ENCODE results near the gene SH3PXD2A.

Gene SH3PXD2A

DNA sequence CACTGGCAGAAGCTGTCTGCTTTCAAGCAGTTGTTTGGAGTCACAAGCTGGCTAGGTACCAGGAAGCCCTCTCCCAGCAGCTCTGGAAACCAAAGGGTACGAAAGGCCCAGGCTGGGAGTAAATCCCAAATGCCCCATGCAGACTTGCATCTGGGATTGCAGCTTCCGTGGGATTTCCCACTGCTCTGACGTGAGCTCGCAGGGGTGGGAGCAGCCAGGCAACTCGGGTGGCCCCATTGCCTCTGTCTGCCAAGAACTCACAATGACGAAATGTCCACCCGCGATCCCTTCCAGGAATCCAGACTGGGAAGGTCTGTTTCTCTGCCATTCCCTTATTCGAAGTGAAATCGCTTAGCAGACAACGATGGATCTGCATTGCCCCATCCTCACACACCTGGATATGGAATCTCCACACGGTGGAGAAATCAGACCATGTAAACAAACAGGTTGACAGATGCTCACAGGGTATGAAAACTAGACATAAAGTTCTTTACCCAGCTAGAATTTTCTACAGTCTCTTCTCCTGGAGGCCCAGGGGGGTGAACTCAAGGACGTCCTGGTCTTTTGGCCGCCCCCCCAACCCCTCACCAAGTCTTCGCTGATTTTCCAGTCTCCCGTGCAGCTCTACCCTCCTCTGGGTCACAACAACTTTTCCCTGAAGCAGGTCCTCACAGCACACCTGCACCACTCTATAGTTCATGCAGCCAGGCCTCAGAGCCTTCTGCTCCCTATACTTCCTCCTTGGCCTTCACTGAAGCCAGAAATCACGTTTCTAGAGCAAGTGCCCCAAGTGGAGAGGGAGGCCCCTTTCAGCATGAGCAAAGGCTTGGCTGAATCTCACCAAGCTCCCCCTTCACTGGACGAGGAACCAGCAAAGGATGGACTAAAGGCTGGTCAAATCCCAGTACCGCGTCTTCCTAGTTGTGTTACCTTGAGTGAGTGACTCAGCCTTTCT is 20.0 kb downstream of the SH3PXD2A start:
- in situ Hi-C loops (cut with MboI; ENCODE audit: low sequenced_read_pairs), result no loop called here

DNA sequence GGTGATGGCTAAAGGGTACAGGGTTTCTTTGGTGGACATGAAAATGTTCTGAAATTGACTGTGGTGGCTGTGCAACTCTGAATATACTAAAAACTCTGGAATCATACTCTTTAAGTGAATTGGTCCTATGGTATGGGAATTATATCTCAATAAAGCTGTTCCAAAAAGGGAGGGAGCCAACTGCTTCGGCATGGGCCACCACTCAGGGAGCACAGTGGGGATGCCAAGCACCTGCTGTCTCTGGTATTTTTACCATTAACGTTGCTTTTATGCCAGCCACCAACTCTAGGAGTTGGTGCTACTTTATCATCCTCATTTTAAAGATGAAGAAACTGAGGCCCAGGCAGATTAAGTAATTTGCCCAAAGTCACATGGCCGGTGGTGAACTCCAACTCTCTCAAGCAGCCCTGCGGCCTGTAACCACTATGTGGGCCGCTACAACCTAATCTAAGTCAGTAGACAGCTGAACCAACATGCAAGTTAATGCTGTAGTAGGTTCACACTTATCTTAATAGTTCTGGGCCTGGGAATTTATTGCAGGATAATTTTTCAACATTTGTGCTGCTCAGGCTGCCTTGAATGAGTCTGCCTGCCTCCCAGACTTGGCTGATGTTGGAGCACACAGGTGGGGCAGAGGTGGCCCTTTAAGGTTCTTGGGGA is 20.8 kb downstream of the SH3PXD2A start:
- in situ Hi-C loops (cut with MboI; ENCODE audit: low sequenced_read_pairs), result no loop called here

DNA sequence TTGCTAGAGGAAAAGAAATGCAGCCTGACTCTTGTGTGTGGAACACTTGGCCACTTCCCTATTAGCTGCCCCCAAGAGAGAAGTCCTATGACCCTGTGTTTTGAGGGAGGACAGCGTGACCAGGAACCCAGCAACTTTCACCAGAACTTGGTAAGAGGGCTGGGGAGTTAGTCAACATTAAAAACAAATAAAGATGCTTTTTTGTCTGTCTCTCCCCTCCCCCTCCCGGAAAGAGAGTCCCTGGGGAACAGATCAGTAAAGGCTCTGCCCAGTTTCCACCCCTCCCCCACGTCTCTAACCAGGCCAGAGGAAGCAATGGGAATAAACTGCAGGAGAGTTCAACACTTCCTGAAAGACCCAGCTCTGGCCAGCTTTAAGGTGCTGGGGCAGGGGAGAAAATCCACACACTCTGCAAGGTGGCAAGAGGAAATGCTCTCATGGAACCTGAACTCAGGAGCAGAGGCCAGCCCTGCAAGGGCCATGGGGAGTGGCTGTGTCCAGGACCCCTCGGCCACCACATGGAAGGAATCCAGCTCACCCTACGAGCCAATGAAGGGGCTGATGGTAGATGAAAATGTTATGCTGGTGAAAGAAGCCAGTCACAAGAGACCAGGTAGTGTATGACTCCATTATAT is 21.5 kb downstream of the SH3PXD2A start:
- in situ Hi-C loops (cut with MboI; ENCODE audit: low sequenced_read_pairs), result no loop called here

DNA sequence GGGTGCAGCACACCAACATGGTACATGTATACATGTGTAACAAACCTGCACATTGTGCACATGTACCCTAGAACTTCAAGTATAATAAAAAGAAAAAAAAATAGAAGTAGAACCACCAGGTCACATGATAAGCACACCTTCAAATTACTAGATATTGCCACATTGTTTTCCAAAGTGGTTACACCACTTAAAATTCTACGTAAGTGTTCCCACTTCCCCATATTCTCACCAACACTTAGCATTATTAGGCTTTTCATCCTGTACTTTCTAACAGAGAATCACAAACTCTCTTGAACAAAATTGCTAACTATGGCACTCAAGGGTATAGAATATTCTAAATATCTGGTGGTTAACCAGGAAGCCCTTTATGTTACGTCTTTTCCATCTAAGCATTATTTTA is 22.6 kb downstream of the SH3PXD2A start:
- in situ Hi-C loops (cut with MboI; ENCODE audit: low sequenced_read_pairs), result no loop called here

DNA sequence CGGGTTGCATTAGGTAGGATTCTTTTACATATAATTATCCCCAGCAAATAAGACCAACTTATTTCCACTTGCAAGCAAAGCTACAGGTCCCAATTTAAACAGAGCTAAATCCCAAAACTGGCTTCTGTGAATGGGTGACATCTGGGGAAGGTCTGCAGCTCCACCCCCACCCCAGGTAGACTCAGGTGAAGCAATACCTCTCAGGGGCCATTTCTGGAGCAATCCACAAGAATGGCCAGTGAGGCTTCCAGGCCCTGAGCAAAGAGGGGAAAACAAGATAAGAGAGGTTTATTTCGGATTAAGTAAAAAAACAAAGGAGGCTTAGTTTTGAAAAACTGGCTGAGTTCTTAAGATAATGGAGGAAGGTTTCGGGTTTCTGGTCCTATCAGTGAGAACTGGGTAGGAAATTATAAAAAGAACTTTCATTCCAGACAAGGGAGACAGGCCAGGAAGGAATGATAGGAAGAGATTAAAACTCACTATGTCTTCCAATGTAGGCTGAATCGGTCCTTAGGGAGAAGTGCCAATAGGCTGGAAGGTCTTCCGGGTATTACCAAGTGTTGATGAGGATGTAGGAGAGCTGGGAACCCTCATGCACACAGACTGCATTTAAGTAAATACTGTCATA is 25.4 kb downstream of the SH3PXD2A start:
- in situ Hi-C loops (cut with MboI; ENCODE audit: low sequenced_read_pairs), result no loop called here

DNA sequence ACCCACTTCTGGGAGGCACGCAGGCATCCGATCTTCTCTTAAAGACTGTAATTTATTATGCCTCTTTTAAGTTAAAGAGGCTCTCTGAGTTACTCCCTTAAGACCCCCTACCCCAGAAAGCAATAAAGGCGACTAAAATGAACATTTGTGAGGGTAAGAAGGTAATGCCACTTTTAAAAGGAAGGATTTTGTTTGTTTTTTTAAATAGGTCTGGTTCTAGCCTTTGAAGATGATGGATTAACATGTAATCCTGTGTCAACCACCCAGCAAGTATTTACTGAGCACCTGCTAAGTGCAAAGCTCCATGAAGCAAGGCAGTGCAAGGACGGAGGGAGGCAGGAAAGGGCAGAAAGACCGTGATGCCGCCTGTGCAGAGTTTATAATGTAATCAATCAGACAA is 26.1 kb downstream of the SH3PXD2A start:
- in situ Hi-C loops (cut with MboI; ENCODE audit: low sequenced_read_pairs), result no loop called here

DNA sequence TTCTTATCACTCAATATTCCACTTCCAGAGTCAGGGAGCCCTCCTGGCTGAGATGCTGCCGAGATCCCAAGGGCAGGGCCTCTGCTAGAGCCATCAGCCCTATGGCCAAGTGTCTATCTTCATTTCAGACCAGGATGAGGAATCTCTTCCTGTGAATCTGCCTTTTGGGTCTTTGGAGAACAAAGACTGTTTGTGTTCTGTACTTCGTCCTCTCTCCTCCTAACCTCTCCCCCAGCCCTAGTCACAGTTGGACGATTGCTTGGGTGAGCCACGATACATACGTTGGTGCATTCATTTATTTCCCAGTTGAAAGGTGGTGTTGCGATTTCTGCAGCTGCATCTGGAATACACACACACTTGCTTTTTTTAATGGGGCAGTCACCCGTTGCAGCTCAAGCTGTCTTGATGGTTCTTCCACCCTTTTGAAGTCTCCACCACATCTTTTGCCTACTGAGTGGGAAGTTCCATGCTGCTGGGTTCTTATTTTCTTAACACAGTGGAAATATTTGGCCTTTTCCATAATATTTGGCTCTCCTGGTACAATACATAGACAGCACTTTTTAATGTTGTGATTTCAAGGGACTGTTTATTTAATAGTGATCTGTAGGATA is 26.7 kb downstream of the SH3PXD2A start:
- in situ Hi-C loops (cut with MboI; ENCODE audit: low sequenced_read_pairs), result no loop called here

DNA sequence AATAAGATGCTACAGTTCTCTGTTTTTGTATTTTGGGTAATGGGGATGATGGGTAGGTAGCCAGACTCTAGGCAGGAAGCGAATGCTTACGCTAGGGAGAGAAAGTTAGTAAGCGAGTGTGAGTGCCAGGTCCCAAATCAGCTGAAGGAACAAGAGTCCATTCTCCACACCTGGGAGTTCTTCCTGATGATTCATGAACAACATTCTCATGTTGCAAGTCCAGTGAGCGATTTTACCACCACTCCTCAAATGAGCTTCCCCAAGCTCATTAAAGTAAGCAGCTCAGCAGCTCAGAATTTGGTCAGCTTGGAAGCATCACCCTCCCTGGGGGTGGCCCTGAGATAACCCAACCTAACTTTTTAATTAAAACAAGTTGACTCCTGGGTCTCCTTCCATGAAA is 27.3 kb downstream of the SH3PXD2A start:
- in situ Hi-C loops (cut with MboI; ENCODE audit: low sequenced_read_pairs), result no loop called here

DNA sequence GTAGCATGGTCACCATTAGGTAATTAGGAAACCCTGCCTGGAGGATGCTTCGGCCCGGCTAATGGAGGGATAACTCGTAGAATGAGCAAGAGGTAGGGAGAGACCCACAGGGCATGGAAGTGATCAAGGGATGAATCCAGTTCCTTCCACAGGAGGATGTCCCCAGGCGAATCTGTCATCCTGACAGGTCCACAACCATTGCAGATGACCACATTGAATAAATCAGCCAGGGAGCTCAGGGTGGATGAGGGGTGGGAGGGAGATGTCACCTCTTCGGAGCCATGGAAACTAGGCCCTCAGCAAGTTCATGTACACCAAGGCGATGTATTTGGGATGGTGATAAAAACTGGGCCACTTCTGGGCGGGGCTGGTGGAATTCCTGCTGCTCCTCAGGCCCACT is 28.5 kb downstream of the SH3PXD2A start:
- in situ Hi-C loops (cut with MboI; ENCODE audit: low sequenced_read_pairs), result no loop called here

DNA sequence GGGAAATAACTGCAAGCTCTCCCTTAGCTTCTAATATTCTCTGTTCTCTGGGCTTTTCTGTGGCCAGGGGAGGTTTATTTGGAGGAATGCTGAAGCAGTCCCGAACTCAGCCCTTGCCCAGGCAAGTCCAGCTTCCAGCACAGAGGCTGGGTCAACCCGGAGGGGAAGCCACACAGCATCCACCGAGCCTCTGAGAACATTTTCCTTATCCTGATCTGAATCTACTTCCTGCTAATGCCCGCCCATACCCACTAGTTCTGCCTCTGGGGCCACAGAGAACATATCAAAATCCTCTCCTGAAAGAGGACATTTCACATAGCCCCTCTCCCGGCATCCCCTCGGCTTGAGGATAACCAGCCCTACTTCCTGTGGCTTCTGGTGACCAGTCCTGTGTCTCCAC is 31.1 kb downstream of the SH3PXD2A start:
- in situ Hi-C loops (cut with MboI; ENCODE audit: low sequenced_read_pairs), result no loop called here

DNA sequence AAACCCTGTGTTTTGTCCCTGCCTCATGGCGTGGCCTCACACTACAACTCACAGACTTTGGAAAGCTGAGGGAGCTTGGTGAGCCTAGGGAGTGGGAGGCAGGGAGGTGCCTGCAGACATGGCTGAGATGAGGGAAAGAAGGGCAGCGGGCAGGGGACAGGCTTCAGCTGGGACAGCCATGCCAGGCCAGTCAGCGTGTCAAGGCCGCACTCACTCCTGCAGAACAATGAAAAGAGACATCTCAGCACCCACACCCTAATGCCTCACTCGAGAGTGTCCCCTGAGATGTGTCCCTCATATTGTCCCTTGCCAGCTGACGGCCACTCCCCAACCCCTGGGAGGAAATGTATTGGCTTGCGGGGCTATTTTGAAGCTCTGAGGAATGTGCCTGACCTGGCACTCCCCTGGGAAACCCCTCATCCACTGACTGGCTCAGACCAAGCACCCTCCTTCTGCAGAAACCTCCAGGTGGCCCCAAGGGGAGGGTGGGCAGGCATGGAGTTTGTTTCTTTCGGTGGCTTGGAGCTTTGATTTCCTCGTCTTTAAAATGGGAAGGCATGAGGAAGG is 31.6 kb downstream of the SH3PXD2A start:
- in situ Hi-C loops (cut with MboI; ENCODE audit: low sequenced_read_pairs), result no loop called here

DNA sequence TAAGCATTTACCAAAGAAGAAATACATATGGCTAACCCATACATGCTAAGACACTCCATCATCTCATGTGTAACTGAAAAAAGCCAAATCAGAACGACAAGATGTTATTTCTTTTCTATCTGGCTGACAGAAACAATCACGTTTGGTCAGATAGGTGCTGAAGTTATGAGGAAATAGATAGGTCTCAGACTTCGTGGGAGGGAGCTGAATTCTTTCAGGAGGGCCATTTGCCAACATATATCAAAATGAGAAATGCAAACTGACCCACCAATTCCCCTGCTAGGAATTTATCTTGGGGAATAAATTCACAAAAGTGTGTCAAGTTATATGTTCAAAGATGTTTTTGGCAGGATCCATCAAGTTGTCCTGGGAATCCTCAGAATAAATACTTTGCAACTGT is 32.6 kb downstream of the SH3PXD2A start:
- in situ Hi-C loops (cut with MboI; ENCODE audit: low sequenced_read_pairs), result no loop called here

DNA sequence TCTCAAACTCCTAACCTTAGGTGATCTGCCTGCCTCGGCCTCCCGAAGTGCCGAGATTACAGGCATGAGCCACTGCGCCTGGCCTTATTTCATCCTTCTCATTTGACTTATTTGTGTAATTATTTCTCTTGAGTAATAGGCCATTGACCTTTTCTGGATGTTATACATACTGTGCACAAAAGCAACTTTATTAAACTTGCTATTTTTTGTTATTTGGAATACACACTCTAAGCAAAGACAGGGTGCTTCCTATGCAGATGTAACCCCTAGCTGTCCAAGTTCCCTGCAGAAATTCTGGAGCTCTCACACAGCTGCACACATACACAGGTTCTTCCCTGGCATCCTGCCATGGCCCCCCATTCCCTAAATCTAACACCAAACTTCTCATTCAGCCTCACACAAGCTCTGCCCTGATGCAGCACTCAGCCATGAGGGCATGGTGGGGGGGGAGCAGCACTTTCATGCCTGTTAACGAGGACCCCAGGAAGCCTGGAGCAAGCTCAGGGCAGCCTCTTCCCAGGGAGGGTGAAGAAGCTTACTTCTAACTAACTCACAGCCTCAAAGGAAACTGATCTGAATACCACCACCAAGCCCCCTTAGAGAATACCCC is 33.2 kb downstream of the SH3PXD2A start:
- in situ Hi-C loops (cut with MboI; ENCODE audit: low sequenced_read_pairs), result no loop called here

DNA sequence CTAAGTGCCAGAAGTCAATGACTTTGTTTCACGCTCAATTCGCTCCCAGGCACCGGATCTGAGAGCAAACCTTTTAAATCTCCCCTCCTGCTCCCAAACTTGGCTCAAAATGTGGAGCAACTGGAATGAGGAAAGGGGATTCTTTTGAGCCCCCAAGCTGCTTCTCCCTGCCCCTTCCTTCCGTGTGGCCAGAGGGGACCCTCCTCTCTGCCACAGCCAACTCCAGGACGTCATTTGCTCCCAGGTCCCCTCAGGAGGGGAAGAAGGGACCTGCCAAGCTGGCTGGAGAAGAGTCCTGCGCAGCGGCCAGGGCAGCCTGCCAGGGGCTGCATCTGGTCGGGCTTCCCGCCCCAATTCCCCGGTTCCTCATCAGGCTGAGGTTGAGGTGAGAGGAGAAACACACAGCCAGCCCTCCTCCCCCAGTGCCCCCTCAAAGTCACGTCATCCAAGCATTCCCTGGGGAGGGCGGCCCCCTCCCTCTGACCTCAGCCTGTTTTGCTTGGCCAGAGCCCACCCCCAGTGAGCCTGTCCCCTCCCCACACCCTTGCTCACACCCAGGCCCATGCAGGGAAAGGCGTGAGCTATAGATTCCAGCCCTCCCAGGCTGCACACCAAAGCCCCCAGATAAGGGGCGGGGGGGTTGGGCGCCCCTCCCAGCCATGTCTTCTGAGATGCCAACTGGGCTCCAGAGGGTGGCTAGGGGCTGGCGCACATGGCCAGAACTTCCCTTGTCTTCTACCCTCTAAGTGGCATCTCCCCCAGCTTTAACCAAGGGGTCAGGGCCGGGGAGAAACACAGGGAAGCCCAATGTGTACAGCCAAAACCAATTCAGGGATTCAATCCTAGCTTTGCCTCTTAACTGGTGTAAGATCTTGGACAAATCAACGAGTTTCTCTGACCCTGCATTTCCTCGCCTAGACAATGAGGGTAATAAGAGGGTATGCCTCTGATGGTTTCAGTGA is 35.0 kb downstream of the SH3PXD2A start:
- in situ Hi-C loops (cut with MboI; ENCODE audit: low sequenced_read_pairs), result no loop called here

DNA sequence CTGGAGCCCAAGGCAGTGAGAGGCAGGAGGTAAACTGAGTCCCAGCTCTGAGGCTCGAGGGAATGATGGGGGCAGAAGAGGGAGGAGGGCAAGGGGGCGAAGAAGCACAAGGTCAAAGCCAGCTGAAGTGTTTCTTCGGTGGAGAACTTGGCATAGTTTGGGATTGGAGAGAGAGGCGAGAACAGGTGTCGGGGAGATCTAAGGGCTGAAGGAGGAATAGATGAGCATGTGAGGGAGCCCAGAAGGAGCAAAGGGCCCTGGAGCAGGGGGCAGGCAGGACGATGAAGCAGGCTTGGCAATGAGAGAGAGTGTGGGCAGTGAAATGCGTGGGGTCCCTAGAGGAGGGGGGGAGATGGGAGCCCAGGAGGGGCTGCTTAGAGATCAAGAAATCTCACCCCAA is 35.9 kb downstream of the SH3PXD2A start:
- in situ Hi-C loops (cut with MboI; ENCODE audit: low sequenced_read_pairs), result no loop called here

DNA sequence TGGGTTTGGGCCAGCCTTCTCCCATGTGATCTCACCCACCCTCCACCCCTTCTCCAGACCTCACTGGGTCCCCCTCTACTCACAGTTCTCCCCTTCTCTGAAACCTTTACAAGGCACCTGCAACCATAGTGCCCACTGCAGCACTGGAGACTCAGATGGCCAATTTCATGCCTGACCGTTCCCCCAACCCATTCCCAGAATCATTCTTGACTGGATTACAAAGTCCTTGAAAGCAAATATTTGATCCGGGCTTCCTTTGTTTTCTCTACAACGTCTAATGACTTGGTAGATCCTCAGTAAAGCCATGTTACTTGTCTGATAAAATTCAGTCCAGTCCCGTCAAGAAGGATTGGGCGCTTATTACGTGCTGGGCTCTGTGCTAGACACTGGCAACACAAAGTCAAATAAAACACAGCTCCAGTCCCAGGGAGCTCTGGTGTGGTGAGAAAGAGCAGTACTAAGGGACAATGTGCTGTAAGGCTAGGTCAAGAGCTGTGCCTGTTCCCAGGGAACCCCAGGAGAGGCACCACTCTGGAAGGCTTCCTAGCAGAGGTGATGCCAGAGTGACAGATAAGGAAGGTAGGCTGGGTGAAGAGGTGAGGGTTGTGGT is 36.5 kb downstream of the SH3PXD2A start:
- in situ Hi-C loops (cut with MboI; ENCODE audit: low sequenced_read_pairs), result no loop called here

DNA sequence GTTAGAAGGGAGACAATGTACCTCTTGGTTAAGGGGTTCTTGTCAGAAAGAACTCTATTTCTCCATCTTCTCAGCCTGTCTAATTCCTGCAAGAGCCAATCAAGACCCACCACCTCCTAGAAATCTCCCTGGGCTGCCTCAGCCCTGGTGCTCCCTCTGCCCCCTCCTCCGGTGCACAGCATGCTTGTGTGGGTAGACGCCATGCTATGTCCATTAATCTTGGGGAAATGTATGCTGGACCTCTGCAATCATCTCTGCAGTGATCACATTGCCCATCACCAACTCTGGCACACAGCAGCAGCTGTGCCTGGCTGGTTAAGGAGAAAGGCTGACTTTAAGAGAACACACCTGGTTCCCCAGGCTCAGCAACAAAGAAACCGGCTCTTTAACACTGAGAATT is 37.3 kb downstream of the SH3PXD2A start:
- in situ Hi-C loops (cut with MboI; ENCODE audit: low sequenced_read_pairs), result no loop called here

DNA sequence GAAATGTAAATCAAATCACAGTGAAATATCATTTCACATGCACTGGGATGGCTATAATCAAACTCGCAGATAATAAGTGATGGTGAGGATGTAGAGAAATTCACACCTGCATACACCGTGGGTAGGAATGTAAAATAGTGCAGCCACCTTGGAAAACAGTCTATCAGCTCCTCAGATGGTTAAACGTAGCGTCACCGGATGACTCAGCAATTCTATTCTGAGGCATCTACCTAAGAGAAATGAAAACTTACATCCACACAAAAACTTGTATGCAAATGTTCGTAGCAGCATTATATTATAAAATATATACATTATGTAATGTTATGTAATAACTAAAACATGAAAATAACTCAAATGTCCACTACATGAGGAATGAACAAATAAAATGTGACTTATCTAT is 38.9 kb downstream of the SH3PXD2A start:
- in situ Hi-C loops (cut with MboI; ENCODE audit: low sequenced_read_pairs), result no loop called here
